HepG2 (cell line): Measurements from ENCODE around the gene LSM14B. TPM values are rescaled to one million over a fixed set of nuclear protein-coding genes. Genes with fewer than 3 reads are reported as not detected.

Source experiments
- DMAP1 ChIP-seq: IDR thresholded peaks from 2 replicates; pipeline ENCODE4 v1.6.1; 2016
- EEA1 ChIP-seq: sonication (generic); formaldehyde crosslinking; IDR thresholded peaks from 2 replicates; pipeline ENCODE4 v1.5.1; 2020; ENCODE audit warnings: mild to moderate bottlenecking, missing genetic modification reagents, borderline replicate concordance
- HNF1A ChIP-seq, 2 experiments: sonication (generic) in 1 of 2; formaldehyde crosslinking in 1 of 2; IDR thresholded peaks; 2 replicates each; pipeline versions ENCODE4 v1.4.0 to v1.6.1; 2016 to 2020; ENCODE audit warnings: borderline replicate concordance in 1 of 2, low read depth in 1 of 2, mild to moderate bottlenecking in 1 of 2, missing genetic modification reagents in 1 of 2
- ZNF839 ChIP-seq: sonication (generic); formaldehyde crosslinking; IDR thresholded peaks from 2 replicates; pipeline ENCODE4 v1.4.0; 2020; ENCODE audit warnings: missing genetic modification reagents, mild to moderate bottlenecking, borderline replicate concordance
- ZXDC ChIP-seq: sonication (generic); formaldehyde crosslinking; IDR thresholded peaks from 2 replicates; pipeline ENCODE4 v1.5.0; 2020; ENCODE audit warnings: mild to moderate bottlenecking, missing genetic modification reagents
- polyA plus RNA-seq, 8 experiments: library from polyadenylated mRNA; depleted of rRNA in 3 of 8; stranded (reverse) in 7 of 8; unstranded in 1 of 8; fragments of >200 nt; fragmentation: Illumina TruSeq in 4 of 8; extraction: Trizol in 4 of 8; gene quantifications; 2 replicates each; pipeline versions ENCODE4 v1.2.1 to v1.2.3, GENCODE V29; 2011 to 2016; ENCODE audit warnings: low read depth in 4 of 8, missing spikeins in 1 of 8, mixed read lengths in 1 of 8; ENCODE audit not compliant: insufficient read depth in 1 of 8
- total RNA-seq, 5 experiments: library from RNA; depleted of rRNA; stranded (reverse); fragments of >200 nt; fragmentation: Illumina TruSeq; extraction: Trizol; gene quantifications; 2 replicates each; pipeline ENCODE4 v1.2.3, GENCODE V29; 2016; ENCODE audit warnings: low read depth in 1 of 5
- TF ChIP-seq, protein P1 (sequence below): sonication (generic); formaldehyde crosslinking; IDR thresholded peaks from 2 replicates; pipeline ENCODE4 v1.8.1; 2022; ENCODE audit warnings: low read depth, mild to moderate bottlenecking, missing genetic modification reagents
- TF ChIP-seq, protein P2 (sequence below): sonication (generic); formaldehyde crosslinking; IDR thresholded peaks from 2 replicates; pipeline ENCODE4 v1.5.0; 2020; ENCODE audit warnings: mild to moderate bottlenecking, missing genetic modification reagents, moderate library complexity

The LSM14B gene
- total and polyA plus RNA-seq, 2 of the 13 experiments (the other 11 are each of a cell fraction or from before 2014, with no cell fraction given), result 43.3 to 79.2 TPM

DNA sequence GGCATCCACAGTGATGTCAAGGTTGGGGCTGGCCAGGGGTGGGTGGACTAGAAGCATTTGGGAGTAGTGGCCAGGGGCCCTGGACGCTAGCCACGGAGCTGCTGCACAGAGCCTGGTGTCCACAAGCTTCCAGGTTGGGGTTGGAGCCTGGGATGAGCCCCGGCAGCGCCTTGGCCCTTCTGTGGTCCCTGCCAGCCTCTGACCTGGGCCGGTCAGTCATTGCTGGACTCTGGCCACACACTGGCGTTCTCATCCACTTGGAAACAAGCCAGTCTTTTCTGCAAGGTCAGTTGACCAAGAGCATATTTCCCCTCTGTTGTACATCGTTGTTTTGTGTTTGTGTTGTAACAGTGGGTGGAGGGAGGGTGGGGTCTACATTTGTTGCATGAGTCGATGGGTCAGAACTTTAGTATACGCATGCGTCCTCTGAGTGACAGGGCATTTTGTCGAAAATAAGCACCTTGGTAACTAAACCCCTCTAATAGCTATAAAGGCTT lies 12.5 kb downstream of the LSM14B start (continued):
- TF ChIP-seq ZXDC (CRISPR knock-in tag), result no peak
- TF ChIP-seq, protein P1, sequence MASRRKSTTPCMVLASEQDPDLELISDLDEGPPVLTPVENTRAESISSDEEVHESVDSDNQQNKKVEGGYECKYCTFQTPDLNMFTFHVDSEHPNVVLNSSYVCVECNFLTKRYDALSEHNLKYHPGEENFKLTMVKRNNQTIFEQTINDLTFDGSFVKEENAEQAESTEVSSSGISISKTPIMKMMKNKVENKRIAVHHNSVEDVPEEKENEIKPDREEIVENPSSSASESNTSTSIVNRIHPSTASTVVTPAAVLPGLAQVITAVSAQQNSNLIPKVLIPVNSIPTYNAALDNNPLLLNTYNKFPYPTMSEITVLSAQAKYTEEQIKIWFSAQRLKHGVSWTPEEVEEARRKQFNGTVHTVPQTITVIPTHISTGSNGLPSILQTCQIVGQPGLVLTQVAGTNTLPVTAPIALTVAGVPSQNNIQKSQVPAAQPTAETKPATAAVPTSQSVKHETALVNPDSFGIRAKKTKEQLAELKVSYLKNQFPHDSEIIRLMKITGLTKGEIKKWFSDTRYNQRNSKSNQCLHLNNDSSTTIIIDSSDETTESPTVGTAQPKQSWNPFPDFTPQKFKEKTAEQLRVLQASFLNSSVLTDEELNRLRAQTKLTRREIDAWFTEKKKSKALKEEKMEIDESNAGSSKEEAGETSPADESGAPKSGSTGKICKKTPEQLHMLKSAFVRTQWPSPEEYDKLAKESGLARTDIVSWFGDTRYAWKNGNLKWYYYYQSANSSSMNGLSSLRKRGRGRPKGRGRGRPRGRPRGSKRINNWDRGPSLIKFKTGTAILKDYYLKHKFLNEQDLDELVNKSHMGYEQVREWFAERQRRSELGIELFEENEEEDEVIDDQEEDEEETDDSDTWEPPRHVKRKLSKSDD (CRISPR knock-in tag), result 0 out of 2 replicates have a peak, but pooled peaks have one; percentile 66
- no peak for TF ChIP-seq HNF1A (IDR thresholded peaks at IDR 0.05; ENCODE audit: low read depth)
- peak; percentile 54; the same call in 1 of the 2 replicates for TF ChIP-seq HNF1A (CRISPR knock-in tag; IDR thresholded peaks at IDR 0.05; ENCODE audit: borderline replicate concordance)
- TF ChIP-seq EEA1, result 0 out of 2 replicates have a peak, but pooled peaks have one; percentile 49
- no peak for TF ChIP-seq DMAP1 (CRISPR knock-in tag)
- TF ChIP-seq ZNF839 (CRISPR knock-in tag), result no peak
- TF ChIP-seq, protein P2, sequence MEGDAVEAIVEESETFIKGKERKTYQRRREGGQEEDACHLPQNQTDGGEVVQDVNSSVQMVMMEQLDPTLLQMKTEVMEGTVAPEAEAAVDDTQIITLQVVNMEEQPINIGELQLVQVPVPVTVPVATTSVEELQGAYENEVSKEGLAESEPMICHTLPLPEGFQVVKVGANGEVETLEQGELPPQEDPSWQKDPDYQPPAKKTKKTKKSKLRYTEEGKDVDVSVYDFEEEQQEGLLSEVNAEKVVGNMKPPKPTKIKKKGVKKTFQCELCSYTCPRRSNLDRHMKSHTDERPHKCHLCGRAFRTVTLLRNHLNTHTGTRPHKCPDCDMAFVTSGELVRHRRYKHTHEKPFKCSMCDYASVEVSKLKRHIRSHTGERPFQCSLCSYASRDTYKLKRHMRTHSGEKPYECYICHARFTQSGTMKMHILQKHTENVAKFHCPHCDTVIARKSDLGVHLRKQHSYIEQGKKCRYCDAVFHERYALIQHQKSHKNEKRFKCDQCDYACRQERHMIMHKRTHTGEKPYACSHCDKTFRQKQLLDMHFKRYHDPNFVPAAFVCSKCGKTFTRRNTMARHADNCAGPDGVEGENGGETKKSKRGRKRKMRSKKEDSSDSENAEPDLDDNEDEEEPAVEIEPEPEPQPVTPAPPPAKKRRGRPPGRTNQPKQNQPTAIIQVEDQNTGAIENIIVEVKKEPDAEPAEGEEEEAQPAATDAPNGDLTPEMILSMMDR (CRISPR knock-in tag), result peak; percentile 55
- TF ChIP-seq, all 625 proteins: peak for 220
